ENCODE data around the gene LMX1B.

The LMX1B gene

GRCh38 chr9:126588491-126589168 is 25.1 kb upstream of the LMX1B start:
- no peak overlapping the region for H3K4me3 ChIP-seq (ENCODE audit: low read depth, low read length)
- TF ChIP-seq, protein P1, sequence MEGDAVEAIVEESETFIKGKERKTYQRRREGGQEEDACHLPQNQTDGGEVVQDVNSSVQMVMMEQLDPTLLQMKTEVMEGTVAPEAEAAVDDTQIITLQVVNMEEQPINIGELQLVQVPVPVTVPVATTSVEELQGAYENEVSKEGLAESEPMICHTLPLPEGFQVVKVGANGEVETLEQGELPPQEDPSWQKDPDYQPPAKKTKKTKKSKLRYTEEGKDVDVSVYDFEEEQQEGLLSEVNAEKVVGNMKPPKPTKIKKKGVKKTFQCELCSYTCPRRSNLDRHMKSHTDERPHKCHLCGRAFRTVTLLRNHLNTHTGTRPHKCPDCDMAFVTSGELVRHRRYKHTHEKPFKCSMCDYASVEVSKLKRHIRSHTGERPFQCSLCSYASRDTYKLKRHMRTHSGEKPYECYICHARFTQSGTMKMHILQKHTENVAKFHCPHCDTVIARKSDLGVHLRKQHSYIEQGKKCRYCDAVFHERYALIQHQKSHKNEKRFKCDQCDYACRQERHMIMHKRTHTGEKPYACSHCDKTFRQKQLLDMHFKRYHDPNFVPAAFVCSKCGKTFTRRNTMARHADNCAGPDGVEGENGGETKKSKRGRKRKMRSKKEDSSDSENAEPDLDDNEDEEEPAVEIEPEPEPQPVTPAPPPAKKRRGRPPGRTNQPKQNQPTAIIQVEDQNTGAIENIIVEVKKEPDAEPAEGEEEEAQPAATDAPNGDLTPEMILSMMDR (IDR thresholded peaks at IDR 0.05; ENCODE audit: borderline replicate concordance, insufficient read depth, low read depth, low read length): no peak

- TF ChIP-seq, protein P1 (IDR thresholded peaks at IDR 0.05; ENCODE audit: borderline replicate concordance, insufficient read depth, low read depth, low read length): no peak
Observed at GRCh38 chr9:126589349-126589748, 24.4 kb upstream of the LMX1B start.

GRCh38 chr9:126591083-126591482 is 22.6 kb upstream of the LMX1B start:
- TF ChIP-seq, protein P1 (IDR thresholded peaks at IDR 0.05; ENCODE audit: borderline replicate concordance, insufficient read depth, low read depth, low read length): no peak
- H3K4me3 ChIP-seq (ENCODE audit: low read depth, low read length): no peak overlapping the region

More at GRCh38 chr9:126589349-126589748, 24.4 kb upstream of the LMX1B start:
- H3K4me3 ChIP-seq (ENCODE audit: low read depth, low read length): no peak overlapping the region

GRCh38 chr9:126591922-126592321 is 21.8 kb upstream of the LMX1B start:
- H3K4me3 ChIP-seq (ENCODE audit: low read depth, low read length): no peak overlapping the region
- TF ChIP-seq, protein P1 (IDR thresholded peaks at IDR 0.05; ENCODE audit: borderline replicate concordance, insufficient read depth, low read depth, low read length): no peak

- TF ChIP-seq, protein P1 (IDR thresholded peaks at IDR 0.05; ENCODE audit: borderline replicate concordance, insufficient read depth, low read depth, low read length): no peak
- no peak overlapping the region for H3K4me3 ChIP-seq (ENCODE audit: low read depth, low read length)
Observed at GRCh38 chr9:126592461-126592860, 21.3 kb upstream of the LMX1B start.

DNA sequence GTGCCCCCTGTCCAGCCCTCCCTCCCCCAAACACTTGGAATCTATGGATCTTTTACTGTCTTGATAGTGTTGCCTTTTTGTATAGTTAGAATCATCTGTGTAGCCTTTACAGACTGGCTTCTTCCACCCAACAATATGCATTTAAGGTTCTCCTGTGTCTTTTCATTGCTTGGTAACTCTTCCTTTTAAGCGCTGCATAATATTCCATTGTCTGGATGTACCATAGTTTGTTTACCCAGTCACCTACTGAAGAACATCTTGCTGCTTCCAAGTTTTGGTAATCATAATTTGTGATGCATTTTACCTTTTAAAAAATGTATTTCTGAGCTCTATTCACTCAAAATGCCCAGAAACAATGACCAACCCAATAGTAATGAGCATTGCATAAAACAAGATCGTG is 17.7 kb upstream of the LMX1B start:
- TF ChIP-seq, protein P1 (IDR thresholded peaks at IDR 0.05; ENCODE audit: borderline replicate concordance, insufficient read depth, low read depth, low read length): no peak
- H3K4me3 ChIP-seq (ENCODE audit: low read depth, low read length): no peak overlapping the region

DNA sequence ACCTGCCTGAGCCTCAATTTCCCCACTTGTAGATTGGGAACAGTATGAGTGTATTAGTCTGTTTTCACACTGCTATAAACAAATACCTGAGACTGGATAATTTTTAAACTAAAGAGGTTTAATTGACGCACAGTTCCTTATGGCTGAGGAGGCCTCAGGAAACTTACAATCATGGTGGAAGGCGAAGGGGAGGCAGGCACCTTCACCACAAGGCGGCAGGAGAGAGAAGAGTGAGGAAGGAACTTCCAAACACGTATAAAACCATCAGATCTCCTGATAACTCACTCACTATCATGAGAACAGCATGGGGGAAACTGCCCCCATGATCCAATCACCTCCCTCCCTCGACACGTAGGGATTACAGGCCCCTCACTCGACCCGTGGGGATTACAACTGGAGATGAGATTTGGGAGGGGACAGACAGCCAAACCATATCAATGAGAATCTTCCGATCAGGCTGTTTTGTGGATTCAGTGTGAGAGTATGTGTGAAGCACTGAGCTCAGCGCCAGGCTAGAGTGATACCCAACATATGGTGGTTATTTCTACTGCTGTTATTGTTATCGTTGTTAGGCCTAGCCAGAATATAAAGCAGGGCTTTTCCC is 14.6 kb upstream of the LMX1B start:
- TF ChIP-seq, protein P1 (IDR thresholded peaks at IDR 0.05; ENCODE audit: borderline replicate concordance, insufficient read depth, low read depth, low read length): no peak
- H3K4me3 ChIP-seq (ENCODE audit: low read depth, low read length): no peak overlapping the region

All from GM12875 (cell line).